HEK293 (cell line): ENCODE data around the gene PTP4A2.

Experiments
- GLIS2 ChIP-seq: fragments of 450-650 bp; formaldehyde crosslinking; IDR thresholded peaks from 2 replicates; pipeline ENCODE4 v1.5.1; 2016; ENCODE audit warnings: missing biosample characterization, missing genetic modification characterization
- KLF9 ChIP-seq: fragments of 450-650 bp; formaldehyde crosslinking; IDR thresholded peaks from 2 replicates; pipeline ENCODE4 v1.5.1; 2016; ENCODE audit warnings: missing biosample characterization, missing genetic modification characterization, low read depth
- OVOL3 ChIP-seq: fragments of 450-650 bp; formaldehyde crosslinking; IDR thresholded peaks from 2 replicates; pipeline ENCODE4 v1.5.1; 2016; ENCODE audit warnings: missing biosample characterization, missing genetic modification characterization
- PRDM2 ChIP-seq: fragments of 450-650 bp; formaldehyde crosslinking; IDR thresholded peaks from 2 replicates; pipeline ENCODE4 v1.5.1; 2016; ENCODE audit warnings: missing biosample characterization, missing genetic modification characterization, borderline replicate concordance
- RBAK ChIP-seq: fragments of 450-650 bp; formaldehyde crosslinking; IDR thresholded peaks from 2 replicates; pipeline ENCODE4 v1.5.1; 2016; ENCODE audit warnings: missing biosample characterization, missing genetic modification characterization
- SALL2 ChIP-seq: fragments of 450-650 bp; formaldehyde crosslinking; IDR thresholded peaks from 2 replicates; pipeline ENCODE4 v1.5.0; 2017; ENCODE audit warnings: missing biosample characterization, mild to moderate bottlenecking, missing genetic modification characterization, borderline replicate concordance
- SCRT1 ChIP-seq: fragments of 450-650 bp; formaldehyde crosslinking; IDR thresholded peaks from 2 replicates; pipeline ENCODE4 v1.5.1; 2016; ENCODE audit warnings: missing biosample characterization, missing genetic modification characterization, borderline replicate concordance
- SCRT2 ChIP-seq: fragments of 450-650 bp; formaldehyde crosslinking; IDR thresholded peaks from 2 replicates; pipeline ENCODE4 v1.5.1; 2016; ENCODE audit warnings: missing biosample characterization, missing genetic modification characterization
- ZBTB1 ChIP-seq: fragments of 450-650 bp; formaldehyde crosslinking; IDR thresholded peaks from 2 replicates; pipeline ENCODE4 v1.5.1; 2016; ENCODE audit warnings: missing biosample characterization, missing genetic modification characterization
- ZEB2 ChIP-seq: fragments of 450-650 bp; formaldehyde crosslinking; IDR thresholded peaks from 2 replicates; pipeline ENCODE4 v1.5.1; 2016; ENCODE audit warnings: missing biosample characterization, missing genetic modification characterization
- ZIC2 ChIP-seq: fragments of 450-650 bp; formaldehyde crosslinking; IDR thresholded peaks from 2 replicates; pipeline ENCODE4 v1.5.1; 2016; ENCODE audit warnings: missing biosample characterization, missing genetic modification characterization
- ZNF2 ChIP-seq: fragments of 450-650 bp; formaldehyde crosslinking; IDR thresholded peaks from 2 replicates; pipeline ENCODE4 v1.5.1; 2016; ENCODE audit warnings: missing biosample characterization, missing genetic modification characterization
- ZNF202 ChIP-seq: fragments of 450-650 bp; formaldehyde crosslinking; IDR thresholded peaks from 2 replicates; pipeline ENCODE4 v1.5.1; 2016; ENCODE audit warnings: missing biosample characterization, missing genetic modification characterization, borderline replicate concordance
- ZNF266 ChIP-seq: fragments of 450-650 bp; formaldehyde crosslinking; IDR thresholded peaks from 2 replicates; pipeline ENCODE4 v1.5.1; 2016; ENCODE audit warnings: missing biosample characterization, missing genetic modification characterization, low read depth
- ZNF311 ChIP-seq: fragments of 450-650 bp; formaldehyde crosslinking; IDR thresholded peaks from 2 replicates; pipeline ENCODE4 v1.5.1; 2017; ENCODE audit warnings: missing biosample characterization, missing genetic modification characterization, borderline replicate concordance
- ZNF362 ChIP-seq: fragments of 450-650 bp; formaldehyde crosslinking; IDR thresholded peaks from 2 replicates; pipeline ENCODE4 v1.5.1; 2016; ENCODE audit warnings: missing biosample characterization, missing genetic modification characterization
- ZNF416 ChIP-seq: fragments of 450-650 bp; formaldehyde crosslinking; IDR thresholded peaks from 2 replicates; pipeline ENCODE4 v1.5.1; 2016; ENCODE audit warnings: missing biosample characterization, missing genetic modification characterization
- ZNF426 ChIP-seq: fragments of 450-650 bp; formaldehyde crosslinking; IDR thresholded peaks from 2 replicates; pipeline ENCODE4 v1.5.1; 2017; ENCODE audit warnings: missing biosample characterization, missing genetic modification characterization, mild to moderate bottlenecking, inconsistent platforms, moderate library complexity
- ZNF488 ChIP-seq: fragments of 450-650 bp; formaldehyde crosslinking; IDR thresholded peaks from 2 replicates; pipeline ENCODE4 v1.5.1; 2016; ENCODE audit warnings: missing biosample characterization, missing genetic modification characterization
- ZNF501 ChIP-seq: fragments of 450-650 bp; formaldehyde crosslinking; IDR thresholded peaks from 2 replicates; pipeline ENCODE4 v1.5.1; 2016; ENCODE audit warnings: missing biosample characterization, missing genetic modification characterization
- ZNF514 ChIP-seq: fragments of 450-650 bp; formaldehyde crosslinking; IDR thresholded peaks from 2 replicates; pipeline ENCODE4 v1.5.1; 2016; ENCODE audit warnings: missing biosample characterization, missing genetic modification characterization
- ZNF521 ChIP-seq: fragments of 450-650 bp; formaldehyde crosslinking; IDR thresholded peaks from 2 replicates; pipeline ENCODE4 v1.5.1; 2017; ENCODE audit warnings: missing biosample characterization, mild to moderate bottlenecking, missing genetic modification characterization
- ZNF560 ChIP-seq: fragments of 450-650 bp; formaldehyde crosslinking; IDR thresholded peaks from 2 replicates; pipeline ENCODE4 v1.5.1; 2017; ENCODE audit warnings: missing biosample characterization, missing genetic modification characterization, borderline replicate concordance
- ZNF624 ChIP-seq: fragments of 450-650 bp; formaldehyde crosslinking; IDR thresholded peaks from 2 replicates; pipeline ENCODE4 v1.5.1; 2017; ENCODE audit warnings: missing biosample characterization, missing genetic modification characterization
- ZNF626 ChIP-seq: fragments of 450-650 bp; sonication (Bioruptor Pico); formaldehyde crosslinking; IDR thresholded peaks from 2 replicates; pipeline ENCODE4 v1.5.1; 2018; ENCODE audit warnings: missing biosample characterization, missing genetic modification characterization, inconsistent platforms
- ZNF639 ChIP-seq: fragments of 450-650 bp; formaldehyde crosslinking; IDR thresholded peaks from 2 replicates; pipeline ENCODE4 v1.5.1; 2016; ENCODE audit warnings: missing biosample characterization, missing genetic modification characterization
- ZNF660 ChIP-seq: fragments of 450-650 bp; IDR thresholded peaks from 2 replicates; pipeline ENCODE4 v1.5.1; 2018; ENCODE audit warnings: missing biosample characterization, mild to moderate bottlenecking, missing genetic modification characterization
- ZNF704 ChIP-seq: fragments of 450-650 bp; formaldehyde crosslinking; IDR thresholded peaks from 2 replicates; pipeline ENCODE4 v1.5.1; 2016; ENCODE audit warnings: missing biosample characterization, missing genetic modification characterization
- ZNF707 ChIP-seq: fragments of 450-650 bp; formaldehyde crosslinking; IDR thresholded peaks from 2 replicates; pipeline ENCODE4 v1.5.1; 2016; ENCODE audit warnings: missing biosample characterization, missing genetic modification characterization
- ZNF830 ChIP-seq: fragments of 450-650 bp; IDR thresholded peaks from 2 replicates; pipeline ENCODE4 v1.5.0; 2018; ENCODE audit warnings: missing biosample characterization, missing genetic modification characterization, low read depth, mild to moderate bottlenecking, moderate library complexity

PTP4A2 gene

GRCh38 chr1:31938184-31938975 is at the start of gene PTP4A2 (continued):
- no peak for TF ChIP-seq PRDM2 (tag by site-specific recombination)
- TF ChIP-seq ZNF501 (tag by site-specific recombination): peak; percentile 87
- TF ChIP-seq SCRT2 (tag by site-specific recombination): 0 out of 2 replicates have a peak, but pooled peaks have one; percentile 9
- no peak for TF ChIP-seq ZNF707 (tag by site-specific recombination)
- no peak for TF ChIP-seq ZNF514
- TF ChIP-seq ZNF560 (tag by site-specific recombination): no peak
- peak; percentile 70; the same call in 1 of the 2 replicates for TF ChIP-seq ZNF2 (tag by site-specific recombination)
- TF ChIP-seq ZNF311: no peak
- no peak for TF ChIP-seq ZNF624
- peak; percentile 37; the same call in 1 of the 2 replicates for TF ChIP-seq ZNF639 (tag by site-specific recombination)
- TF ChIP-seq ZNF660 (tag by site-specific recombination): peak; percentile 90
- peak; percentile 94 for TF ChIP-seq ZIC2 (tag by site-specific recombination)
- TF ChIP-seq ZEB2 (tag by site-specific recombination): peak; percentile 91
- no peak for TF ChIP-seq SALL2
- TF ChIP-seq SCRT1 (tag by site-specific recombination): no peak
- TF ChIP-seq ZNF416 (tag by site-specific recombination): no peak
- no peak for TF ChIP-seq ZNF626 (tag by site-specific recombination)
- TF ChIP-seq ZNF266 (tag by site-specific recombination): no peak
- TF ChIP-seq KLF9 (tag by site-specific recombination): peak; percentile 96
- TF ChIP-seq ZNF704 (tag by site-specific recombination): no peak
- no peak for TF ChIP-seq ZNF362 (tag by site-specific recombination)
- no peak for TF ChIP-seq OVOL3 (tag by site-specific recombination)
- no peak; the same call in 1 of the 2 replicates for TF ChIP-seq ZBTB1
- TF ChIP-seq ZNF521 (tag by site-specific recombination): no peak
- no peak for TF ChIP-seq ZNF830 (tag by site-specific recombination)
- TF ChIP-seq RBAK (tag by site-specific recombination): no peak
- no peak for TF ChIP-seq ZNF202 (tag by site-specific recombination)
- TF ChIP-seq ZNF426 (tag by site-specific recombination): no peak
- TF ChIP-seq ZNF488 (tag by site-specific recombination): no peak
- peak; percentile 85 for TF ChIP-seq GLIS2 (tag by site-specific recombination)
